ENCODE measurements around the gene PPP1R15A.
A peak's percentile ranks its signal among the peaks of the same experiment; 100 is the strongest.
"Not testable (repeated sequence)": the region's sequence is repeated elsewhere in the genome, so short reads cannot be mapped to it uniquely, and the experiment has no call there.

Gene PPP1R15A

GRCh38 chr19:48910803-48911202 lies 38.6 kb downstream of the PPP1R15A start:
- no peak for DNase-seq

- DNase-seq = no peak
Measured at GRCh38 chr19:48913114-48913889, 41.1 kb downstream of the PPP1R15A start.

GRCh38 chr19:48914181-48914580 lies 42.0 kb downstream of the PPP1R15A start:
- DNase-seq = no peak

DNA sequence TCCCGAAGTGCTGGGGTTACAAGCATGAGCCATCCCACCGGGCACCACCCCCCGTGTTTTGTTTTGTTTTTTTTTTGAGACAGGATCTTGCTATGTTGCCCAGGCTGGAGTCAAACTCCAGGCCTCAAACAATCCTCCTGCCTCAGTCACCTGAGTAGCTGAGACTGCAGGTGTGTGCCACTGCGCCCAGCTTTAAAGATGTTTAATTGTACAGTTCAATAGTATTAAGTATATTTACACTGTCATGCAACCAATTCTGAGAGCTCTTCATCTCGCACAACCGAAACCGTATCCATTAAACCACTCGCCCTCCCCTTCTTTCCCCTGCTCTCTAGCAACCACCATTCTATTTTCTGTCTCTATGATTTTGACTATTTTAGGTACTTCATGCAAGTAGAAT lies 43.5 kb downstream of the PPP1R15A start:
- DNase-seq = no peak

- DNase-seq = no peak
Measured at GRCh38 chr19:48918071-48918470, 45.9 kb downstream of the PPP1R15A start.

DNA sequence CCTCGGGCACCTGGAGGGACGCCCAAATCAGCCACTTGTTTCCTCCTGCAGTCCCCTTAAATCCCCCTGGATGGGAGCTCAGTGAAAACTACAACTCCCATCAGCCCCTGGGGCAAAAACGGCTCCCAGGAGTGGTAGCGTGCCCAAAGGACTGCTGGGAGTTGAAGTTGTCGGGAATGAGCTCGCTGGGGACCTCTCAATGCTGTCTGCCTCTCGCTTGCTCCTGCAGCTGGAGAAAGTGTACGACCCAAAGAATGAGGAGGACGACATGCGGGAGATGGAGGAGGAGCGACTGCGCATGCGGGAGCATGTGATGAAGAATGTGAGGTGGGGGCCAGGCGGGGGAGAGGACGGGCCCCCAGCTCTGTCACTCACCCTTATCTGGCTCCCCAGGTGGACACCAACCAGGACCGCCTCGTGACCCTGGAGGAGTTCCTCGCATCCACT lies 46.6 kb downstream of the PPP1R15A start:
- DNase-seq = peak in 4 of 56 donors; percentile 6 to 13 (median 8)

DNA sequence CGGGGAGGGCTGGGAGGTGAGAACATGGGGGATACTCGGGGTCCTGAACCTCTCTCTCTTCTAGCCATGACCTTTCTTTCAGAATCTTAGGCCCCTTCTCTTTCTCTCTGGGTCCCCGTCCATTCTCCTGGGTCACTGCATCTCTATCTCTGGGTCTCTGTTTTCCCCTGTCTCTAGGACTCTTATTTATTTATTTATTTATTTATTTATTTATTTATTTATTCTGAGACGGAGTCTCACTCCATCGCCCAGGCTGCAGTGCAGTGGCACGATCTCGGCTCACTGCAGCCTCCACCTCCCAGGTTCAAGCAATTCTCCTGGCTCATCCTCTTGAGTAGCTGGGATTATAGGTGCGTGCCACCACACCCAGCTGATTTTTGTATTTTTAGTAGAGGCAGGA lies 47.0 kb downstream of the PPP1R15A start:
- DNase-seq = not testable (repeated sequence)

DNA sequence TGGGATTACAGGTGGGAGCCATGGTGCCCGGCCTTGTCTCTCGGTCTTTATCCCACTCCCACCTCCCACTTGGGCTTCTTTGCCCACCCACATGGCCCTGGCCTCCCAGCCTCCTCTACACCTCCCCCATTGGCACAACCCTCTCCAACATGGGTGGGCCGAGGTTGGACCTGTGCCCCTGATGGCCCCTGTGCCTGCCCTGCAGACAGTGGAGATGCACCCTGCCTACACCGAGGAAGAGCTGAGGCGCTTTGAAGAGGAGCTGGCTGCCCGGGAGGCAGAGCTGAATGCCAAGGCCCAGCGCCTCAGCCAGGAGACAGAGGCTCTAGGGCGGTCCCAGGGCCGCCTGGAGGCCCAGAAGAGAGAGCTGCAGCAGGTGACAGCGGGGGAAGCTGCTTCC lies 48.7 kb downstream of the PPP1R15A start:
- no peak for DNase-seq

GRCh38 chr19:48921721-48922500 lies 49.7 kb downstream of the PPP1R15A start:
- DNase-seq = no peak

- no peak for DNase-seq
Measured at GRCh38 chr19:48922548-48923490, 50.6 kb downstream of the PPP1R15A start.

- DNase-seq = no peak
Measured at GRCh38 chr19:48925240-48925843, 53.1 kb downstream of the PPP1R15A start.

Data from amygdala (tissue), 56 donors.